Esophagus (tissue), 2 donors: ENCODE measurements around the gene ETS1. TPM values are rescaled to one million over a fixed set of nuclear protein-coding genes. Genes with fewer than 3 reads are reported as not detected.

Experiments used
- H3K27ac ChIP-seq, 2 donors: one replicate each; pipeline ENCODE4 v1.5.1; 2013; ENCODE audit warnings: low read depth in 2 of 2, mild to moderate bottlenecking in 2 of 2, inconsistent platforms in 1 of 2, low read length in 1 of 2, moderate library complexity in 1 of 2
- H3K27me3 ChIP-seq, 2 donors: one replicate each; pipeline ENCODE4 v1.6.1; 2013; ENCODE audit warnings: low read length in 2 of 2, control low read depth in 1 of 2, mild to moderate bottlenecking in 1 of 2; ENCODE audit not compliant: insufficient read depth in 2 of 2, control insufficient read depth in 1 of 2
- H3K36me3 ChIP-seq, 2 donors: one replicate each; pipeline ENCODE4 v1.6.1; 2013; ENCODE audit warnings: low read length in 1 of 2; ENCODE audit not compliant: control insufficient read depth in 2 of 2, insufficient read depth in 2 of 2
- H3K4me1 ChIP-seq, 2 donors: one replicate each; pipeline ENCODE4 v1.6.1; 2013; ENCODE audit warnings: low read length in 1 of 2; ENCODE audit not compliant: control insufficient read depth in 2 of 2, insufficient read depth in 2 of 2
- H3K4me3 ChIP-seq, 2 donors: one replicate each; pipeline ENCODE4 v1.5.1; 2013; ENCODE audit warnings: low read length in 2 of 2, mild to moderate bottlenecking in 2 of 2, low read depth in 1 of 2, moderate library complexity in 1 of 2
- H3K9me3 ChIP-seq, 2 donors: one replicate each; pipeline ENCODE4 v1.6.1; 2013; ENCODE audit warnings: mild to moderate bottlenecking in 2 of 2, low read depth in 1 of 2, low read length in 1 of 2, moderate library complexity in 1 of 2; ENCODE audit not compliant: control insufficient read depth in 2 of 2, insufficient read depth in 1 of 2
- WGBS, 2 donors: extraction: QIAGEN DNeasy Blood & Tissue Kit; methylation state at CpG; one replicate each; pipeline ENCODE4 v1.1.7; 2013; 5-methylcytosine and 5-hydroxymethylcytosine counted together
- polyA plus RNA-seq, 2 donors: library from polyadenylated mRNA; stranded (reverse); fragments of 200-250 nt; gene quantifications; one replicate each; pipeline ENCODE4 v1.2.3, GENCODE V29; 2013
- donor health status: healthy with polysubstance abuse.
- donor health status: Bipolar disorder and iron deficiency.

Gene ETS1
- polyA plus RNA-seq, 2 donors = 3.0 to 3.9 TPM

GRCh38 chr11:128564642-128565245 is 22.6 kb downstream of the ETS1 start:
- Histone ChIP-seq H3K27me3 (no peaks in the 10 kb centered on the region), H3K9me3 (no peaks in the 10 kb centered on the region), H3K27ac (no peak overlapping the region), H3K4me1 (no peaks in the 10 kb centered on the region), H3K36me3 (no peaks in the 10 kb centered on the region), H3K4me3 (no peak overlapping the region)
- 89 to 93% methylated on average over 3 of the region's 3 CpGs for WGBS, 2 donors

GRCh38 chr11:128563942-128564641 is 23.3 kb downstream of the ETS1 start:
- Histone ChIP-seq H3K27ac (no peak overlapping the region), H3K4me1 (no peaks in the 10 kb centered on the region), H3K36me3 (no peaks in the 10 kb centered on the region), H3K27me3 (no peaks in the 10 kb centered on the region), H3K4me3 (no peak overlapping the region), H3K9me3 (no peaks in the 10 kb centered on the region)
- 70 to 71% methylated on average over 11 of the region's 11 CpGs for WGBS, 2 donors

- Histone ChIP-seq H3K36me3 (no peaks in the 10 kb centered on the region), H3K9me3 (no peaks in the 10 kb centered on the region), H3K27me3 (no peaks in the 10 kb centered on the region), H3K4me1 (no peaks in the 10 kb centered on the region), H3K4me3 (no peak overlapping the region), H3K27ac (no peak overlapping the region)
- 78 to 80% methylated on average over 5 of the region's 5 CpGs for WGBS, 2 donors
Measured at GRCh38 chr11:128563308-128563707, 24.1 kb downstream of the ETS1 start.

- Histone ChIP-seq H3K36me3 (no peaks in the 10 kb centered on the region), H3K27ac (no peak overlapping the region), H3K4me1 (no peaks in the 10 kb centered on the region), H3K27me3 (no peaks in the 10 kb centered on the region), H3K9me3 (no peaks in the 10 kb centered on the region), H3K4me3 (no peak overlapping the region)
- 74 to 80% methylated on average over 3 of the region's 3 CpGs for WGBS, 2 donors
Measured at GRCh38 chr11:128559496-128560103, 27.8 kb downstream of the ETS1 start.

- Histone ChIP-seq H3K36me3 (no peaks in the 10 kb centered on the region), H3K4me3 (no peak overlapping the region), H3K4me1 (peaks cover 0 to 3% of the 10 kb centered on the region in 2 donors), H3K27ac (no peak overlapping the region), H3K9me3 (no peaks in the 10 kb centered on the region), H3K27me3 (no peaks in the 10 kb centered on the region)
- WGBS, 2 donors = 82% methylated on average over 2 of the region's 2 CpGs
Measured at GRCh38 chr11:128555606-128556005, 31.8 kb downstream of the ETS1 start.

- Histone ChIP-seq H3K36me3 (no peaks in the 10 kb centered on the region), H3K4me1 (peaks cover 0 to 3% of the 10 kb centered on the region in 2 donors), H3K27me3 (no peaks in the 10 kb centered on the region), H3K9me3 (no peaks in the 10 kb centered on the region), H3K4me3 (no peak overlapping the region), H3K27ac (no peak overlapping the region)
- WGBS, 2 donors = 37 to 45% methylated on average over 10 of the region's 10 CpGs
Measured at GRCh38 chr11:128553662-128554362, 33.5 kb downstream of the ETS1 start.

- Histone ChIP-seq H3K27ac (peak overlapping the region; percentile 1 to 15), H3K27me3 (no peaks in the 10 kb centered on the region), H3K4me1 (peaks cover 0 to 3% of the 10 kb centered on the region in 2 donors), H3K9me3 (no peaks in the 10 kb centered on the region), H3K36me3 (no peaks in the 10 kb centered on the region), H3K4me3 (no peak overlapping the region)
- WGBS, 2 donors = 61 to 73% methylated on average over 14 of the region's 14 CpGs
Measured at GRCh38 chr11:128552783-128553661, 34.3 kb downstream of the ETS1 start.

GRCh38 chr11:128551611-128552335 is 35.6 kb downstream of the ETS1 start:
- 77 to 79% methylated on average over 9 of the region's 9 CpGs for WGBS, 2 donors
- Histone ChIP-seq H3K4me3 (no peak overlapping the region), H3K4me1 (peaks cover 0 to 3% of the 10 kb centered on the region in 2 donors), H3K9me3 (no peaks in the 10 kb centered on the region), H3K36me3 (no peaks in the 10 kb centered on the region), H3K27me3 (no peaks in the 10 kb centered on the region), H3K27ac (no peak overlapping the region)
